K562 (cell line): Measurements from ENCODE around the gene NME7. TPM values are rescaled to one million over a fixed set of nuclear protein-coding genes. Genes with fewer than 3 reads are reported as not detected.

Source experiments
- ATAC-seq: fragments of 200-7000 bp; cut with Tn5 transposase; 3 replicates; pipeline ENCODE4 v1.9.1; 2020; ENCODE audit warnings: moderate library complexity
- BruUV-seq: library from RNA; stranded (reverse); fragments of 400-500 nt; replicated peaks from 2 replicates; lab custom pipeline; 2021; lab: Mats Ljungman, UMichigan
- CTCF ChIA-PET: fragments of 300-600 bp; formaldehyde crosslinking; extraction: SDS; loops from one replicate; lab custom pipeline; 2021; ENCODE audit warnings: low intra/inter-chr PET ratio; lab: Yijun Ruan, JAX
- POLR2A ChIA-PET: fragments of 300-600, 350-650 bp; sonication (Branson Sonifier 250); formaldehyde crosslinking; extraction: SDS; loops from one replicate; lab custom pipeline; 2021; ENCODE audit warnings: antibody characterized with exemption, inconsistent platforms; lab: Yijun Ruan, JAX
- DNase-seq, 4 experiments: peaks; one replicate each; pipeline versions ENCODE4 v3.0.0 to v3.0.0-alpha.2; 2011 to 2018; ENCODE audit warnings: low spot score in 3 of 4, mixed read lengths in 3 of 4; ENCODE audit errors: extremely low read depth in 1 of 4
- FAIRE-seq: peaks from 2 replicates; lab custom pipeline; 2011; peaks lifted over from hg19 to GRCh38; lab: Jason Lieb, UNC
- H2AFZ ChIP-seq: 2 replicates; pipeline ENCODE4 v1.6.0; 2011; ENCODE audit warnings: low read depth, low read length, control low read depth, inconsistent platforms
- H3K27ac ChIP-seq: fragments of 200-600 bp; 3 replicates; pipeline ENCODE4 v1.8.0; 2011; ENCODE audit warnings: low read depth, mild to moderate bottlenecking, control low read depth, inconsistent platforms, low read length, moderate library complexity, mixed read lengths; ENCODE audit errors: extremely low read depth
- H3K27me3 ChIP-seq, 2 experiments: fragments of 300-600 bp in 1 of 2; 2 replicates in 1 of 2; 3 replicates in 1 of 2; pipeline versions ENCODE4 v1.6.0 to v1.8.0; 2011; ENCODE audit warnings: inconsistent platforms in 2 of 2, low read length in 2 of 2, mild to moderate bottlenecking in 1 of 2, mixed read lengths in 1 of 2, moderate library complexity in 1 of 2; ENCODE audit not compliant: control insufficient read depth in 2 of 2, insufficient read depth in 2 of 2
- H3K36me3 ChIP-seq: fragments of 300-600 bp; 3 replicates; pipeline ENCODE4 v1.8.0; 2011; ENCODE audit warnings: mild to moderate bottlenecking, low read length, inconsistent platforms; ENCODE audit not compliant: control insufficient read depth, insufficient read depth
- H3K4me1 ChIP-seq, 2 experiments: fragments of 200-600 bp in 1 of 2; replicated peaks in 1 of 2; 2 replicates in 1 of 2; 3 replicates in 1 of 2; pipeline versions ENCODE4 v1.5.1 to v1.8.0; 2011; ENCODE audit warnings: inconsistent platforms in 2 of 2, low read length in 2 of 2, mild to moderate bottlenecking in 1 of 2, mixed read lengths in 1 of 2, moderate library complexity in 1 of 2; ENCODE audit not compliant: control insufficient read depth in 2 of 2, insufficient read depth in 2 of 2
- H3K4me2 ChIP-seq: 2 replicates; pipeline ENCODE4 v1.6.1; 2011; ENCODE audit warnings: low read length, control low read depth, inconsistent platforms, mixed read lengths; ENCODE audit not compliant: insufficient read depth
- H3K4me3 ChIP-seq: fragments of 200-600 bp; sonication (generic), shearing (Covaris generic); 2 replicates; pipeline ENCODE4 v1.5.1; 2016; ENCODE audit warnings: control low read depth, inconsistent platforms
- H3K79me2 ChIP-seq: fragments of 200-600 bp; 3 replicates; pipeline ENCODE4 v1.8.0; 2011; ENCODE audit warnings: low read length, inconsistent platforms; ENCODE audit not compliant: control insufficient read depth, insufficient read depth
- H3K9ac ChIP-seq, 2 experiments: 2 replicates each; pipeline versions ENCODE4 v1.6.0 to v1.6.1; 2011; ENCODE audit warnings: low read depth in 2 of 2, low read length in 2 of 2, control low read depth in 1 of 2, inconsistent platforms in 1 of 2, mild to moderate bottlenecking in 1 of 2, mixed read lengths in 1 of 2; ENCODE audit not compliant: insufficient read depth in 1 of 2
- H3K9me1 ChIP-seq: one replicate; pipeline ENCODE4 v1.6.0; 2011; ENCODE audit warnings: inconsistent platforms, mild to moderate bottlenecking, low read length, moderate library complexity; ENCODE audit not compliant: control insufficient read depth, insufficient read depth
- H3K9me3 ChIP-seq: replicated peaks from 2 replicates; pipeline ENCODE4 v1.5.1; 2011; ENCODE audit warnings: low read depth, low read length, inconsistent platforms; ENCODE audit not compliant: control insufficient read depth, insufficient read depth
- H4K20me1 ChIP-seq: replicated peaks from 2 replicates; pipeline ENCODE4 v1.6.1; 2011; ENCODE audit warnings: low read length, inconsistent platforms, mixed read lengths; ENCODE audit not compliant: control insufficient read depth, insufficient read depth
- BACH1 ChIP-seq: fragments of 200-800 bp; sonication (Bioruptor generic); IDR thresholded peaks from 2 replicates; pipeline ENCODE4 v1.6.1; 2016; ENCODE audit warnings: missing genetic modification characterization, missing compliant biosample characterization
- GABPB1 ChIP-seq: sonication (generic); formaldehyde crosslinking; IDR thresholded peaks from 2 replicates; pipeline ENCODE4 v1.8.0; 2022; ENCODE audit warnings: mild to moderate bottlenecking, missing genetic modification reagents
- HCFC1 ChIP-seq: IDR thresholded peaks from 2 replicates; pipeline ENCODE4 v1.6.1; 2012; ENCODE audit warnings: low read depth, low read length, improper control_type of control experiment
- KLF13 ChIP-seq: fragments of 450-650 bp; IDR thresholded peaks from 2 replicates; pipeline ENCODE4 v1.6.1; 2016; ENCODE audit warnings: missing genetic modification characterization, low read depth, mild to moderate bottlenecking, missing compliant biosample characterization, moderate library complexity, borderline replicate concordance
- PCBP1 ChIP-seq: fragments of 200-400 bp; formaldehyde crosslinking; IDR thresholded peaks from 2 replicates; pipeline ENCODE4 v1.6.1; 2018; ENCODE audit warnings: mild to moderate bottlenecking, low read depth, low read length; ENCODE audit not compliant: poor library complexity, severe bottlenecking
- SMARCC2 ChIP-seq: fragments of 450-650 bp; IDR thresholded peaks from 2 replicates; pipeline ENCODE4 v1.6.1; 2017; ENCODE audit warnings: antibody characterized with exemption, moderate library complexity, mild to moderate bottlenecking, low read depth
- SREBF1 ChIP-seq: fragments of 150-350 bp; IDR thresholded peaks from 2 replicates; pipeline ENCODE4 v1.6.1; 2014; ENCODE audit warnings: antibody characterized with exemption, low read depth, low read length, borderline replicate concordance
- WGBS: fragments of 100-300 bp; shearing (Covaris generic); methylation state at CpG from one replicate; pipeline ENCODE4 v1.1.6; 2016; ENCODE audit warnings: low coverage, mixed read lengths; ENCODE audit not compliant: insufficient coverage; ENCODE audit errors: missing lambda C conversion rate; 5-methylcytosine and 5-hydroxymethylcytosine counted together
- in situ Hi-C: fragments of 300-500 bp; cut with MboI; formaldehyde crosslinking; loops from 4 replicates; pipeline ENCODE4 v1.15.0; 2018; ENCODE audit warnings: inconsistent platforms, mixed read lengths
- intact Hi-C: fragments of 100-400 bp; cut with micrococcal nuclease; formaldehyde crosslinking; loops from 2 replicates; pipeline ENCODE4 v1.14.2; 2022
- polyA plus RNA-seq, 8 experiments: library from polyadenylated mRNA; depleted of rRNA in 4 of 8; stranded (reverse) in 5 of 8; unstranded in 3 of 8; fragments of >200 nt; fragmentation: Nextera tagmentation in 2 of 8; fragmentation: Illumina TruSeq in 1 of 8; extraction: Ambion mirVana in 2 of 8; extraction: Trizol in 1 of 8; gene quantifications; 2 replicates each; pipeline versions ENCODE4 v1.2.1 to v1.2.3, GENCODE V29; 2011 to 2014; ENCODE audit warnings: inconsistent platforms in 1 of 8, missing spikeins in 1 of 8
- total RNA-seq, 7 experiments: library from RNA; depleted of rRNA in 6 of 7; stranded (reverse); fragments of >200 nt in 6 of 7; fragmentation: Illumina TruSeq in 2 of 7; extraction: Trizol in 2 of 7; gene quantifications; 2 replicates each; pipeline versions ENCODE4 v1.2.1 to v1.2.3, GENCODE V29; 2011 to 2021; ENCODE audit warnings: low replicate concordance in 1 of 7
- TF ChIP-seq, protein P1 (sequence below): sonication (generic); formaldehyde crosslinking; IDR thresholded peaks from 2 replicates; pipeline ENCODE4 v1.8.0; 2022; ENCODE audit warnings: mild to moderate bottlenecking, missing genetic modification reagents
- TF ChIP-seq, protein P2 (sequence below): fragments of 150-350 bp; conservative IDR thresholded peaks from 2 replicates; pipeline ENCODE4 v1.6.1; 2014; ENCODE audit warnings: low read length

The NME7 gene
- total and polyA plus RNA-seq, 9 of the 15 experiments (the other 6 are each of a cell fraction or from before 2014, with no cell fraction given) = 7.9 to 43.2 (median 23.9) TPM

DNA sequence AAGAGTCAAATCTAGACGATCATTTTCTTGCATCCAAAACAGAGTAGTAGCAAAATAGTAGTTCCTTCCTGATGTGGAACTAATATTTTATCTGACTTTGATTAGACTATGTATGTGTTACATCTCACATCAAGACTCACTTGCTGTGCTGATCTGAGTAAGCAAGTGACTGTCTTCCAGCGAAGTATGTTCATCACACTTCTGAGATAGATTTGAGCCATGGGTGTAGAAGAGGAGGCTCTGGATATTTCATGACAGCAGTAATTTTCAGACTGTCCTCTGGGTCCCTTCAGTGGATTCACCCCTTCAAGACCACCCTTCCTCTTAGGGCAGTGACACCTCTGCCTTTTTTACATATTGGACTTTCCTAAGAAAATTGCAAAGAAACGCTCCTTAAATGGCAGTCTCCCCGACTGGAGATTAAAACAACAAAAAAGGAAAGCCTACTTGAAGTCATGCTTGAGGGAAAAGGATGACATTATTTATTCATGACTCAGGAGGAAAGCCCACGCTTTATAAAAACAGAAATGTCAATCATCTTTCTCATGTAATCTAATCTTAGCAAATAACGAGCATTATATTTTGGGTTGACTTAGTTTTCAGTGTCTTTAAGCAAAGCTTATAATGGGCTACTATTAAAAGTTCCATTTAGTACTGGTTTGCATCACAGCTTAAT, 238.3 kb downstream of the NME7 start:
- no peaks in the 10 kb centered on the region for H3K79me2 ChIP-seq
- BruUV-seq = no TSS peak
- no peak overlapping the region for H2AFZ ChIP-seq
- no peak overlapping the region for H3K4me2 ChIP-seq
- ChIA-PET CTCF (no interaction called here), POLR2A (no interaction called here)
- no peaks in the 10 kb centered on the region for H3K27me3 ChIP-seq
- DNase-seq (no peak), ATAC-seq (no peak), FAIRE-seq (no peak)
- no peaks in the 10 kb centered on the region for H3K9me1 ChIP-seq
- no peaks in the 10 kb centered on the region for H3K36me3 ChIP-seq
- H3K4me1 ChIP-seq = no peaks in the 10 kb centered on the region
- no peaks in the 10 kb centered on the region for H3K9me3 ChIP-seq
- 24% methylated on average over 6 of the region's 6 CpGs for WGBS
- TF ChIP-seq KLF13 (no peak), SMARCC2 (no peak), PCBP1 (no peak), GABPB1 (CRISPR knock-in tag) (no peak), BACH1 (tag) (no peak), SREBF1 (no peak), HCFC1 (no peak)
- TF ChIP-seq, protein P1, sequence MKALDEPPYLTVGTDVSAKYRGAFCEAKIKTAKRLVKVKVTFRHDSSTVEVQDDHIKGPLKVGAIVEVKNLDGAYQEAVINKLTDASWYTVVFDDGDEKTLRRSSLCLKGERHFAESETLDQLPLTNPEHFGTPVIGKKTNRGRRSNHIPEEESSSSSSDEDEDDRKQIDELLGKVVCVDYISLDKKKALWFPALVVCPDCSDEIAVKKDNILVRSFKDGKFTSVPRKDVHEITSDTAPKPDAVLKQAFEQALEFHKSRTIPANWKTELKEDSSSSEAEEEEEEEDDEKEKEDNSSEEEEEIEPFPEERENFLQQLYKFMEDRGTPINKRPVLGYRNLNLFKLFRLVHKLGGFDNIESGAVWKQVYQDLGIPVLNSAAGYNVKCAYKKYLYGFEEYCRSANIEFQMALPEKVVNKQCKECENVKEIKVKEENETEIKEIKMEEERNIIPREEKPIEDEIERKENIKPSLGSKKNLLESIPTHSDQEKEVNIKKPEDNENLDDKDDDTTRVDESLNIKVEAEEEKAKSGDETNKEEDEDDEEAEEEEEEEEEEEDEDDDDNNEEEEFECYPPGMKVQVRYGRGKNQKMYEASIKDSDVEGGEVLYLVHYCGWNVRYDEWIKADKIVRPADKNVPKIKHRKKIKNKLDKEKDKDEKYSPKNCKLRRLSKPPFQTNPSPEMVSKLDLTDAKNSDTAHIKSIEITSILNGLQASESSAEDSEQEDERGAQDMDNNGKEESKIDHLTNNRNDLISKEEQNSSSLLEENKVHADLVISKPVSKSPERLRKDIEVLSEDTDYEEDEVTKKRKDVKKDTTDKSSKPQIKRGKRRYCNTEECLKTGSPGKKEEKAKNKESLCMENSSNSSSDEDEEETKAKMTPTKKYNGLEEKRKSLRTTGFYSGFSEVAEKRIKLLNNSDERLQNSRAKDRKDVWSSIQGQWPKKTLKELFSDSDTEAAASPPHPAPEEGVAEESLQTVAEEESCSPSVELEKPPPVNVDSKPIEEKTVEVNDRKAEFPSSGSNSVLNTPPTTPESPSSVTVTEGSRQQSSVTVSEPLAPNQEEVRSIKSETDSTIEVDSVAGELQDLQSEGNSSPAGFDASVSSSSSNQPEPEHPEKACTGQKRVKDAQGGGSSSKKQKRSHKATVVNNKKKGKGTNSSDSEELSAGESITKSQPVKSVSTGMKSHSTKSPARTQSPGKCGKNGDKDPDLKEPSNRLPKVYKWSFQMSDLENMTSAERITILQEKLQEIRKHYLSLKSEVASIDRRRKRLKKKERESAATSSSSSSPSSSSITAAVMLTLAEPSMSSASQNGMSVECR (CRISPR knock-in tag) = no peak
- TF ChIP-seq, protein P2, sequence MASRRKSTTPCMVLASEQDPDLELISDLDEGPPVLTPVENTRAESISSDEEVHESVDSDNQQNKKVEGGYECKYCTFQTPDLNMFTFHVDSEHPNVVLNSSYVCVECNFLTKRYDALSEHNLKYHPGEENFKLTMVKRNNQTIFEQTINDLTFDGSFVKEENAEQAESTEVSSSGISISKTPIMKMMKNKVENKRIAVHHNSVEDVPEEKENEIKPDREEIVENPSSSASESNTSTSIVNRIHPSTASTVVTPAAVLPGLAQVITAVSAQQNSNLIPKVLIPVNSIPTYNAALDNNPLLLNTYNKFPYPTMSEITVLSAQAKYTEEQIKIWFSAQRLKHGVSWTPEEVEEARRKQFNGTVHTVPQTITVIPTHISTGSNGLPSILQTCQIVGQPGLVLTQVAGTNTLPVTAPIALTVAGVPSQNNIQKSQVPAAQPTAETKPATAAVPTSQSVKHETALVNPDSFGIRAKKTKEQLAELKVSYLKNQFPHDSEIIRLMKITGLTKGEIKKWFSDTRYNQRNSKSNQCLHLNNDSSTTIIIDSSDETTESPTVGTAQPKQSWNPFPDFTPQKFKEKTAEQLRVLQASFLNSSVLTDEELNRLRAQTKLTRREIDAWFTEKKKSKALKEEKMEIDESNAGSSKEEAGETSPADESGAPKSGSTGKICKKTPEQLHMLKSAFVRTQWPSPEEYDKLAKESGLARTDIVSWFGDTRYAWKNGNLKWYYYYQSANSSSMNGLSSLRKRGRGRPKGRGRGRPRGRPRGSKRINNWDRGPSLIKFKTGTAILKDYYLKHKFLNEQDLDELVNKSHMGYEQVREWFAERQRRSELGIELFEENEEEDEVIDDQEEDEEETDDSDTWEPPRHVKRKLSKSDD = no peak
- intact Hi-C loops (loop anchor here (5.0 kb wide), 1 partner anchor 218 kb away; no protein-coding TSS in a partner anchor), in situ Hi-C loops (no loop called here)
- no peak overlapping the region for H3K9ac ChIP-seq
- H3K4me3 ChIP-seq = no peak overlapping the region
- no peaks in the 10 kb centered on the region for H4K20me1 ChIP-seq
- H3K27ac ChIP-seq = no peak overlapping the region
